GM23248 (cell line): Measurements from ENCODE around the gene SDE2. TPM values are rescaled to one million over a fixed set of nuclear protein-coding genes. Genes with fewer than 3 reads are reported as not detected.

ENCODE experiments used
- DNase-seq: peaks from one replicate; pipeline ENCODE4 v3.0.0-alpha.2; 2015
- H2AFZ ChIP-seq: fragments of 200-600 bp; sonication (generic); 2 replicates; pipeline ENCODE4 v1.6.1; 2016; ENCODE audit warnings: antibody characterized with exemption
- H3F3A ChIP-seq: fragments of 200-600 bp; sonication (generic); 2 replicates; pipeline ENCODE4 v1.6.1; 2016; ENCODE audit warnings: mild to moderate bottlenecking, antibody characterized with exemption, mixed run types; ENCODE audit not compliant: insufficient read depth
- H3K27ac ChIP-seq: fragments of 200-600 bp; sonication (generic); 2 replicates; pipeline ENCODE4 v1.5.1; 2016; ENCODE audit warnings: mild to moderate bottlenecking
- H3K27me3 ChIP-seq: fragments of 200-600 bp; sonication (generic); replicated peaks from 2 replicates; pipeline ENCODE4 v1.6.1; 2016; ENCODE audit warnings: mild to moderate bottlenecking; ENCODE audit not compliant: insufficient read depth
- H3K36me3 ChIP-seq: fragments of 200-600 bp; sonication (generic); 2 replicates; pipeline ENCODE4 v1.6.1; 2016; ENCODE audit warnings: low read depth, mild to moderate bottlenecking
- H3K4me1 ChIP-seq: fragments of 200-600 bp; sonication (generic); 2 replicates; pipeline ENCODE4 v1.6.1; 2016; ENCODE audit warnings: mild to moderate bottlenecking; ENCODE audit not compliant: insufficient read depth
- H3K4me2 ChIP-seq: fragments of 200-600 bp; sonication (generic); one replicate; pipeline ENCODE4 v1.6.1; 2016; ENCODE audit warnings: mild to moderate bottlenecking; ENCODE audit not compliant: unreplicated experiment
- H3K4me3 ChIP-seq: fragments of 200-600 bp; sonication (generic); 2 replicates; pipeline ENCODE4 v1.5.1; 2016; ENCODE audit warnings: mild to moderate bottlenecking
- H3K79me2 ChIP-seq: fragments of 200-600 bp; sonication (generic); 2 replicates; pipeline ENCODE4 v1.6.1; 2016; ENCODE audit warnings: mild to moderate bottlenecking; ENCODE audit not compliant: insufficient read depth
- H3K9ac ChIP-seq: fragments of 200-600 bp; sonication (generic); 2 replicates; pipeline ENCODE4 v1.6.1; 2016; ENCODE audit warnings: mild to moderate bottlenecking
- H3K9me2 ChIP-seq: fragments of 200-600 bp; sonication (generic); 2 replicates; pipeline ENCODE4 v1.6.1; 2016; ENCODE audit warnings: mixed run types, mild to moderate bottlenecking, moderate library complexity; ENCODE audit not compliant: insufficient read depth
- H3K9me3 ChIP-seq: fragments of 200-600 bp; sonication (generic); one replicate; pipeline ENCODE4 v1.6.1; 2017; ENCODE audit warnings: low read depth
- H4K20me1 ChIP-seq: fragments of 200-600 bp; sonication (generic); 2 replicates; pipeline ENCODE4 v1.6.0; 2016; ENCODE audit not compliant: insufficient read depth
- EZH2 ChIP-seq: fragments of 200-600 bp; sonication (generic); IDR thresholded peaks from 2 replicates; pipeline ENCODE4 v1.6.1; 2018; ENCODE audit warnings: antibody characterized with exemption, mild to moderate bottlenecking; ENCODE audit not compliant: insufficient read depth, poor library complexity, severe bottlenecking
- EZH2phosphoT487 ChIP-seq: fragments of 200-600 bp; sonication (generic); IDR thresholded peaks from 2 replicates; pipeline ENCODE4 v1.6.1; 2018; ENCODE audit warnings: antibody characterized with exemption, moderate library complexity, mild to moderate bottlenecking, low read depth; ENCODE audit not compliant: insufficient read depth
- WGBS, 2 experiments: methylation state at CpG; one replicate each; pipeline ENCODE4 v1.1.6; 2015 to 2017; ENCODE audit warnings: low lambda C conversion rate in 2 of 2, low coverage in 1 of 2; ENCODE audit errors: missing lambda C conversion rate in 2 of 2; 5-methylcytosine and 5-hydroxymethylcytosine counted together
- in situ Hi-C: fragments of 300-500 bp; cut with MboI; formaldehyde crosslinking; loops from 2 replicates; pipeline ENCODE4 v1.15.0; 2020
- polyA plus RNA-seq: library from polyadenylated mRNA; unstranded; fragments of >200 nt; fragmentation: Nextera tagmentation; extraction: Ambion mirVana; gene quantifications from 2 replicates; pipeline ENCODE4 v1.2.1, GENCODE V29; 2016
- total RNA-seq: library from RNA; depleted of rRNA; stranded (reverse); fragments of >200 nt; shearing (Covaris generic); gene quantifications from 2 replicates; pipeline ENCODE4 v1.2.3, GENCODE V29; 2014

Gene SDE2
- total and polyA plus RNA-seq, 2 experiments from 2014 or later = 18.0 to 21.6 TPM

GRCh38 chr1:226044514-226045101 is 45.5 kb upstream of the SDE2 start:
- no peak overlapping the region for H3K27ac ChIP-seq
- no peaks in the 10 kb centered on the region for H3K9me3 ChIP-seq
- H3K9ac ChIP-seq = no peak overlapping the region
- TF ChIP-seq EZH2 = no peak
- TF ChIP-seq EZH2phosphoT487 = no peak
- H2AFZ ChIP-seq = no peak overlapping the region
- H3K4me3 ChIP-seq = no peak overlapping the region
- no peak for DNase-seq
- no peaks in the 10 kb centered on the region for H3K79me2 ChIP-seq
- H3K4me1 ChIP-seq = peaks cover 21% of the 10 kb centered on the region
- no peaks in the 10 kb centered on the region for H3K9me2 ChIP-seq
- peaks cover 14% of the 10 kb centered on the region; the same call in 1 of the 2 replicates for H3K27me3 ChIP-seq
- WGBS, 2 experiments = 58 to 61% methylated on average over 4 of the region's 4 CpGs
- H3K36me3 ChIP-seq = no peaks in the 10 kb centered on the region
- in situ Hi-C loops = no loop called here
- H3F3A ChIP-seq = peaks cover 25% of the 10 kb centered on the region
- H3K4me2 ChIP-seq = no peak overlapping the region
- H4K20me1 ChIP-seq = no peaks in the 10 kb centered on the region

- Histone ChIP-seq H3F3A (peaks cover 10% of the 10 kb centered on the region), H3K27ac (no peak overlapping the region), H2AFZ (no peak overlapping the region), H3K27me3 (peaks cover 14% of the 10 kb centered on the region; the same call in 1 of the 2 replicates), H3K79me2 (no peaks in the 10 kb centered on the region), H3K9ac (no peak overlapping the region), H3K9me2 (no peaks in the 10 kb centered on the region), H3K4me1 (peaks cover 6% of the 10 kb centered on the region), H3K9me3 (no peaks in the 10 kb centered on the region), H3K4me2 (no peak overlapping the region), H3K4me3 (no peak overlapping the region), H3K36me3 (no peaks in the 10 kb centered on the region), H4K20me1 (no peaks in the 10 kb centered on the region)
- in situ Hi-C loops = no loop called here
- no peak for DNase-seq
- WGBS, 2 experiments = 0 to 5% methylated on average over 1 of the region's 1 CpG
- TF ChIP-seq EZH2phosphoT487 (no peak), EZH2 (no peak)
Measured at GRCh38 chr1:226041419-226041818, 42.3 kb upstream of the SDE2 start.

- DNase-seq = no peak
- Histone ChIP-seq H3K27me3 (peaks cover 14% of the 10 kb centered on the region; the same call in 1 of the 2 replicates), H3K27ac (no peak overlapping the region), H2AFZ (no peak overlapping the region), H3K9me2 (no peaks in the 10 kb centered on the region), H3F3A (peaks cover 3% of the 10 kb centered on the region), H3K4me1 (peaks cover 11% of the 10 kb centered on the region), H3K36me3 (no peaks in the 10 kb centered on the region), H3K79me2 (no peaks in the 10 kb centered on the region), H3K9me3 (no peaks in the 10 kb centered on the region), H4K20me1 (no peaks in the 10 kb centered on the region), H3K4me3 (no peak overlapping the region), H3K4me2 (no peak overlapping the region), H3K9ac (no peak overlapping the region)
- WGBS, 2 experiments = 88 to 97% methylated on average over 1 of the region's 1 CpG
- TF ChIP-seq EZH2phosphoT487 (no peak), EZH2 (no peak)
- in situ Hi-C loops = no loop called here
Measured at GRCh38 chr1:226038661-226039060, 39.5 kb upstream of the SDE2 start.

- 67 to 73% methylated on average over 5 of the region's 5 CpGs for WGBS, 2 experiments
- H3K36me3 ChIP-seq = no peaks in the 10 kb centered on the region
- TF ChIP-seq EZH2phosphoT487 (no peak), EZH2 (no peak)
- no peaks in the 10 kb centered on the region for H3K9me3 ChIP-seq
- H3F3A ChIP-seq = peaks cover 8% of the 10 kb centered on the region
- H2AFZ ChIP-seq = no peak overlapping the region
- H4K20me1 ChIP-seq = no peaks in the 10 kb centered on the region
- peaks cover 11% of the 10 kb centered on the region for H3K4me1 ChIP-seq
- in situ Hi-C loops = no loop called here
- H3K27ac ChIP-seq = no peak overlapping the region
- no peak overlapping the region for H3K9ac ChIP-seq
- H3K79me2 ChIP-seq = no peaks in the 10 kb centered on the region
- H3K4me3 ChIP-seq = no peak overlapping the region
- H3K9me2 ChIP-seq = no peaks in the 10 kb centered on the region
- peaks cover 6% of the 10 kb centered on the region; the same call in 1 of the 2 replicates for H3K27me3 ChIP-seq
- no peak for DNase-seq
- no peak overlapping the region for H3K4me2 ChIP-seq
Measured at GRCh38 chr1:226035915-226036314, 36.8 kb upstream of the SDE2 start.
